Astrocyte (in vitro differentiated cells and primary cell): ENCODE data around the gene NUP160.

Source experiments
- CTCF ChIP-seq: IDR thresholded peaks from 2 replicates; pipeline ENCODE4 v1.5.1; 2011; ENCODE audit warnings: low read depth, mild to moderate bottlenecking, inconsistent platforms, low read length, moderate library complexity; ENCODE audit not compliant: insufficient read depth
- EZH2 ChIP-seq: IDR thresholded peaks from 2 replicates; pipeline ENCODE4 v1.6.1; 2012; ENCODE audit warnings: mild to moderate bottlenecking, low read length, inconsistent platforms; ENCODE audit not compliant: insufficient read depth

DNA sequence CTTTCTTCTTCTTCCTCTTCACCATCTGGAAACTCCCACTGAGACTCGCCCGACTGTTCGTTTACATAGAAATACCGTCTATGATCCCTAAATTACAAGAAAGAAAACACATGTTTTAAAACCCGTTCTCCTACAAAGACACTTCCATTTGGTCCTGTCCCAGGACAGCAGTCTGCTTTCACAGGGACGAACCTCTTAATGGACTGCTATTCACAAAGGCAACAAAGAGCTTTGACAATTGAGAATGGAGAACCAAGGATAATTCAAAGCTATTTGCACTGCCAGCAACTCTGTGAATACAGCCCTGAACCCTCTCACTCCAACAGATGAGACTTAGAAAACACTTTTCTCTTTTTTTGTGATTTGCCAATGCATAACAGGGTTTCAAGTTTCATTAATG, 116.7 kb downstream of the NUP160 start:
- TF ChIP-seq CTCF (no peak), EZH2 (no peak)
